ENCODE measurements around the gene KCNJ4. TPM values are rescaled to one million over a fixed set of nuclear protein-coding genes. Genes with fewer than 3 reads are reported as not detected.

KCNJ4 gene
- total and polyA plus RNA-seq, 10 of the 15 experiments (the other 5 are each of a cell fraction or from before 2014, with no cell fraction given) = not detected

DNA sequence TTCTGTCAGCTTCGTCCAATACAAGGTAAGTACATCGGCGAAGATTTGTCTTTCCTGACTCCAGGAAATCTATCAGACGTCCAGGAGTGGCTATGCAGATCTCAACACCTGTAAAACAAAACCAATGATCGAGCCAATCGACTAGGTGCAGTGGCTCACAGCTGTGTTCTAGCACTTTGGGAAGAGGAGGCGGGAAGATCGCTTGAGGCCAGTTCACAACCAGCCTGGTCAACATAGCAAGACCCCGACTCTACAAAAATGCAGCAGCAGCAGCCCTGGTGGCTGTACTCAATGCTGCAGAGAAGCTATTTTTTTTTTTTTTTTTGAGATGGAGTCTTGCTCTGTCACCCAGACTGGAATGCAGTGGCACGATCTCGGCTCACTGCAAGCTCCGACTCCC is 39.9 kb upstream of the KCNJ4 start:
- ChIA-PET RAD21 (ENCODE audit: unreplicated experiment) (no interaction called here), POLR2A (interaction anchor here (0.5 kb wide), 1 partner anchor 297 kb away, joined by 3 read pairs; no protein-coding TSS in a partner anchor), CTCF (interaction anchor here (0.6 kb wide), 1 partner anchor 77 kb away, joined by 3 read pairs; no protein-coding TSS in a partner anchor), SMC1A (ENCODE audit: uncharacterized antibody, unreplicated experiment) (interaction anchor here (1.6 kb wide), 1 partner anchor 26 kb away, joined by 4 read pairs; no protein-coding TSS in a partner anchor)
- TF ChIP-seq DPF2 (IDR thresholded peaks at IDR 0.05) = no peak
- no peak for TF ChIP-seq NR2C1 (IDR thresholded peaks at IDR 0.05)
- TF ChIP-seq ZNF384 (IDR thresholded peaks at IDR 0.05; ENCODE audit: borderline replicate concordance, low read depth, low read length) = no peak
- no peak for TF ChIP-seq NFYB (IDR thresholded peaks at IDR 0.05; ENCODE audit: insufficient read depth, low read depth, low read length)
- TF ChIP-seq FOXM1 (IDR thresholded peaks at IDR 0.05; ENCODE audit: low read depth, low read length) = no peak
- TF ChIP-seq BACH1 (IDR thresholded peaks at IDR 0.05; ENCODE audit: borderline replicate concordance) = no peak
- TF ChIP-seq TARDBP (IDR thresholded peaks at IDR 0.05; ENCODE audit: borderline replicate concordance) = no peak
- no peak for TF ChIP-seq STAT3 (IDR thresholded peaks at IDR 0.05; ENCODE audit: low read depth, low read length)
- TF ChIP-seq CBX3 (IDR thresholded peaks at IDR 0.05; ENCODE audit: borderline replicate concordance, low read depth) = no peak
- no peak for TF ChIP-seq MYB (IDR thresholded peaks at IDR 0.05; ENCODE audit: borderline replicate concordance, low read depth, low read length)
- TF ChIP-seq, protein P1, sequence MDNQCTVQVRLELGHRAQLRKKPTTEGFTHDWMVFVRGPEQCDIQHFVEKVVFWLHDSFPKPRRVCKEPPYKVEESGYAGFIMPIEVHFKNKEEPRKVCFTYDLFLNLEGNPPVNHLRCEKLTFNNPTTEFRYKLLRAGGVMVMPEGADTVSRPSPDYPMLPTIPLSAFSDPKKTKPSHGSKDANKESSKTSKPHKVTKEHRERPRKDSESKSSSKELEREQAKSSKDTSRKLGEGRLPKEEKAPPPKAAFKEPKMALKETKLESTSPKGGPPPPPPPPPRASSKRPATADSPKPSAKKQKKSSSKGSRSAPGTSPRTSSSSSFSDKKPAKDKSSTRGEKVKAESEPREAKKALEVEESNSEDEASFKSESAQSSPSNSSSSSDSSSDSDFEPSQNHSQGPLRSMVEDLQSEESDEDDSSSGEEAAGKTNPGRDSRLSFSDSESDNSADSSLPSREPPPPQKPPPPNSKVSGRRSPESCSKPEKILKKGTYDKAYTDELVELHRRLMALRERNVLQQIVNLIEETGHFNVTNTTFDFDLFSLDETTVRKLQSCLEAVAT (IDR thresholded peaks at IDR 0.05) = no peak
- no peak for TF ChIP-seq MXI1 (IDR thresholded peaks at IDR 0.05; ENCODE audit: low read depth, low read length)
- TF ChIP-seq HCFC1 (IDR thresholded peaks at IDR 0.05; ENCODE audit: low read length) = no peak
- intact Hi-C loops (cut with micrococcal nuclease; ENCODE audit: unreplicated experiment) = no loop called here
- no TSS peak for BruUV-seq (replicated peaks)
- H3K4me1 ChIP-seq (ENCODE audit: control insufficient read depth, insufficient read depth, low read length) = no peaks in the 10 kb centered on the region
- ATAC-seq = no peak
- H2AFZ ChIP-seq (ENCODE audit: control insufficient read depth, low read depth, low read length) = no peak overlapping the region
- H3K4me3 ChIP-seq = no peak overlapping the region
- H3K9ac ChIP-seq (ENCODE audit: control insufficient read depth, insufficient read depth, low read length) = no peak overlapping the region
- peaks cover 25 to 69% of the 10 kb centered on the region in 2 experiments for H3K36me3 ChIP-seq (ENCODE audit: control insufficient read depth in 2 of 2, insufficient read depth in 2 of 2, low read length in 1 of 2)
- no peak for FAIRE-seq
- H3K27me3 ChIP-seq (replicated peaks in 1 of 2; ENCODE audit: control insufficient read depth in 2 of 2, insufficient read depth in 2 of 2, low read length in 1 of 2) = no peaks in the 10 kb centered on the region
- H3K9me3 ChIP-seq (replicated peaks; ENCODE audit: control insufficient read depth, insufficient read depth, low read length) = no peaks in the 10 kb centered on the region
- H3K27ac ChIP-seq (ENCODE audit: control insufficient read depth, insufficient read depth) = no peak overlapping the region
- H3K79me2 ChIP-seq (ENCODE audit: control insufficient read depth, insufficient read depth, low read length) = peaks cover 24% of the 10 kb centered on the region
- no peak overlapping the region for H3K4me2 ChIP-seq (ENCODE audit: control insufficient read depth, insufficient read depth)
- DNase-seq (ENCODE audit: low read depth, low spot score) = no peak
- WGBS (ENCODE audit: insufficient coverage, insufficient replicate concordance, low lambda C conversion rate, missing lambda C conversion rate) = 97% methylated on average over 11 of the region's 12 CpGs
- in situ Hi-C loops (cut with MboI) = no loop called here
- H4K20me1 ChIP-seq (ENCODE audit: control insufficient read depth, insufficient read depth) = peaks cover 6% of the 10 kb centered on the region; the same call in 1 of the 2 replicates
